OCI-LY1 (cell line): ENCODE data around the gene TBX15.

Experiments
- H2AFZ ChIP-seq: fragments of 200-600 bp; sonication (generic), shearing (Covaris generic); 2 replicates; pipeline ENCODE4 v1.6.0; 2014; ENCODE audit warnings: antibody characterized with exemption, mild to moderate bottlenecking, low read length
- H3F3A ChIP-seq: fragments of 200-600 bp; sonication (generic), shearing (Covaris generic); 2 replicates; pipeline ENCODE4 v1.6.0; 2014; ENCODE audit warnings: mild to moderate bottlenecking, antibody characterized with exemption, low read length, moderate library complexity; ENCODE audit not compliant: insufficient read depth
- H3K27ac ChIP-seq: fragments of 200-600 bp; sonication (generic); 2 replicates; pipeline ENCODE4 v1.5.1; 2014; ENCODE audit warnings: low read length, mixed run types, mild to moderate bottlenecking, low read depth; ENCODE audit not compliant: poor library complexity, severe bottlenecking
- H3K27me3 ChIP-seq: fragments of 200-600 bp; sonication (generic); 2 replicates; pipeline ENCODE4 v1.6.0; 2014; ENCODE audit warnings: antibody characterized with exemption, mild to moderate bottlenecking, low read length, moderate library complexity; ENCODE audit not compliant: insufficient read depth
- H3K36me3 ChIP-seq: fragments of 200-600 bp; sonication (generic); 2 replicates; pipeline ENCODE4 v1.6.1; 2014; ENCODE audit warnings: mild to moderate bottlenecking, antibody characterized with exemption, low read length, moderate library complexity, mixed read lengths; ENCODE audit not compliant: insufficient read depth
- H3K4me1 ChIP-seq: fragments of 200-600 bp; sonication (generic); 2 replicates; pipeline ENCODE4 v1.5.1; 2014; ENCODE audit warnings: mild to moderate bottlenecking, low read length, moderate library complexity; ENCODE audit not compliant: insufficient read depth, severe bottlenecking
- H3K4me2 ChIP-seq: fragments of 200-600 bp; sonication (generic), shearing (Covaris generic); 2 replicates; pipeline ENCODE4 v1.6.1; 2014; ENCODE audit warnings: low read length
- H3K4me3 ChIP-seq: fragments of 200-600 bp; sonication (generic); 2 replicates; pipeline ENCODE4 v1.5.1; 2014; ENCODE audit warnings: low read length, low read depth, mild to moderate bottlenecking, mixed read lengths; ENCODE audit not compliant: poor library complexity, severe bottlenecking
- H3K79me2 ChIP-seq: fragments of 200-600 bp; shearing (Covaris generic); 2 replicates; pipeline ENCODE4 v1.6.1; 2016; ENCODE audit warnings: mixed run types, low read length, mixed read lengths; ENCODE audit not compliant: insufficient read depth
- H3K9ac ChIP-seq: fragments of 200-600 bp; sonication (generic), shearing (Covaris generic); 2 replicates; pipeline ENCODE4 v1.6.1; 2014; ENCODE audit warnings: mild to moderate bottlenecking, low read length, mixed read lengths
- H3K9me2 ChIP-seq: fragments of 200-600 bp; sonication (generic), shearing (Covaris generic); 2 replicates; pipeline ENCODE4 v1.6.1; 2014; ENCODE audit warnings: low read depth, mild to moderate bottlenecking, low read length, mixed read lengths
- H3K9me3 ChIP-seq: fragments of 200-600 bp; shearing (Covaris generic); 2 replicates; pipeline ENCODE4 v1.6.1; 2014; ENCODE audit warnings: low read length, mixed read lengths
- H4K20me1 ChIP-seq: fragments of 200-600 bp; sonication (generic), shearing (Covaris generic); 2 replicates; pipeline ENCODE4 v1.6.0; 2016; ENCODE audit warnings: mild to moderate bottlenecking, low read length; ENCODE audit not compliant: insufficient read depth
- CTCF ChIP-seq: fragments of 200-600 bp; sonication (generic), shearing (Covaris generic); IDR thresholded peaks from 2 replicates; pipeline ENCODE4 v1.5.1; 2017; ENCODE audit warnings: mild to moderate bottlenecking, antibody characterized with exemption, low read length, moderate library complexity, mixed read lengths
- EZH2 ChIP-seq: fragments of 200-600 bp; sonication (generic), shearing (Covaris generic); IDR thresholded peaks from 2 replicates; pipeline ENCODE4 v1.8.0; 2017; ENCODE audit warnings: borderline replicate concordance, mixed run types, mild to moderate bottlenecking, antibody characterized with exemption, low read length, moderate library complexity, mixed read lengths

Gene TBX15

DNA sequence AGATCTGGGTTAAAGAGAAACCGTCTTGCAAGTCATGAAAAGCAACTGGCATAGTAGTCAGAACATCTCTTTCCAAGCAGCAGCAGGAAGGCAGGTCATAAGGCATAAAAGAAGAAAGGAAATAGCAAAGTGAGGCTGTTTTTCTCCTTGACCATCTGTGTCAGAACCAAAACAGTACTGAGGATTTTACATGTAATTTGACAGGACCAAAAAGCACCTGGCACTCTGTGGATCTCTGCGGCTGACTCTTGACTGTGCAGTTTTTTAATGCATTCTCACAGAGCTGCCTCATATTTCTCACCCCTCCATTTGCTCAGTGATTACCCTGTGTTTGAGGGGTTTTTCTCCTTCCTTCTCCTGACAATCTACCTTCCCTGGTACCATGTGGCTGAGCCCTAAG is 17.7 kb downstream of the TBX15 start:
- H3F3A ChIP-seq: no peaks in the 10 kb centered on the region
- H3K79me2 ChIP-seq: no peaks in the 10 kb centered on the region
- no peak overlapping the region for H2AFZ ChIP-seq
- peak overlapping the region; percentile 25 for H3K27ac ChIP-seq
- no peak overlapping the region for H3K4me3 ChIP-seq
- no peaks in the 10 kb centered on the region for H3K9me3 ChIP-seq
- H3K9me2 ChIP-seq: no peaks in the 10 kb centered on the region
- peaks cover 29% of the 10 kb centered on the region for H3K4me1 ChIP-seq
- TF ChIP-seq EZH2 (no peak), CTCF (no peak)
- H3K36me3 ChIP-seq: no peaks in the 10 kb centered on the region
- no peaks in the 10 kb centered on the region for H3K27me3 ChIP-seq
- no peaks in the 10 kb centered on the region for H4K20me1 ChIP-seq
- no peak overlapping the region for H3K4me2 ChIP-seq
- H3K9ac ChIP-seq: no peak overlapping the region

DNA sequence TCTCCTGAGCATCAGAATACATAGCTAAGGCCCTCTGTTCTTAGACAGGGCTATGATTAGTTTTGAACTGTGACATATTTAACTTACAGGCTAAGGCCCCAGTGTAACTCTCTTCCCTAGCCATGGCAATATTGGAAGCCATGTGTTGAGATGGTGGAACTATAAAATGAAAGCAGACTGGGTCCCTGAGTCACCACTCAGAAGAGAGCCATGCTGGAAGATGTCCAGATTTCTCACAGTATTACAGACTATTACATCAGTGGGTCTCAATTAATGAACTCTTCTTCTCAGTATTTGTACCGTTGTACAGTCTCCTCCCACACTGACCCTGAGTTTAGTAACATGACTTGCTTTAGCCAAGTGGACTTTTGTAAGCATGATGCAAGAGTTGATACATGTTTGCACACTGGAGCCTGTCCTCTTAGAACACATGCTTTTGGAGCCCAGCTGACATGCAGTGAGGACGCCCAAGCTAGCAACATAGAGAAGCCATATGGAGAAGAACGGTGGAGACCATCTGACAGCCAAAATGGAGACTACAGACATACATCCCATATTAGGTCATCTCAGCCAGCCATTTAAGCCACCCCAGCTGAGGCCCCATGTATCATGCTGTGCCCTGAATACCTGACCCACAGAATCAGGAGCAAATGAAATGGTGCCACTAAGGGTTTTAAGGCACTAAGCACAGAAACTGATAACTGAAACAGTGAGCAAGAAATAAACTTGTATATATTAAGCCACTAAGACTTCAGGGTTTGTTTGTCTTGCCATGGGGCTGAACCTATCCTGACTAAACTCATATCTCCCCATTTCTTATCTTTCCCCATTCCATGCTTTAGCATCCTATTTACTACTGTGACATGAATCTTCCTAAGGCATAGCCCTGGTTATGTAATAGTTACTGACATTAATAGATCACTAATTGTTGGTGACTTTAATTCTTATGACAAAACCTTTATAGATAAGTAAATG is 24.4 kb downstream of the TBX15 start:
- Histone ChIP-seq H4K20me1 (no peaks in the 10 kb centered on the region), H3K4me1 (peaks cover 45% of the 10 kb centered on the region), H3K27ac (no peak overlapping the region), H3K9ac (no peak overlapping the region), H3K36me3 (no peaks in the 10 kb centered on the region), H3F3A (no peaks in the 10 kb centered on the region), H3K27me3 (no peaks in the 10 kb centered on the region), H3K9me2 (no peaks in the 10 kb centered on the region), H3K79me2 (no peaks in the 10 kb centered on the region), H3K4me3 (no peak overlapping the region), H3K9me3 (no peaks in the 10 kb centered on the region), H2AFZ (no peak overlapping the region), H3K4me2 (no peak overlapping the region)
- no peak for TF ChIP-seq EZH2
- TF ChIP-seq CTCF: no peak

- no peak overlapping the region for H3K27ac ChIP-seq
Observed at GRCh38 chr1:118963138-118963455, 25.0 kb downstream of the TBX15 start.

More at GRCh38 chr1:118963138-118963455, 25.0 kb downstream of the TBX15 start:
- TF ChIP-seq CTCF (no peak), EZH2 (no peak)
- H3K9me3 ChIP-seq: no peaks in the 10 kb centered on the region
- H2AFZ ChIP-seq: no peak overlapping the region
- no peaks in the 10 kb centered on the region for H3K27me3 ChIP-seq
- no peaks in the 10 kb centered on the region for H3F3A ChIP-seq
- H3K4me2 ChIP-seq: no peak overlapping the region
- no peaks in the 10 kb centered on the region for H4K20me1 ChIP-seq
- no peaks in the 10 kb centered on the region for H3K79me2 ChIP-seq
- H3K4me3 ChIP-seq: no peak overlapping the region
- no peaks in the 10 kb centered on the region for H3K36me3 ChIP-seq
- H3K4me1 ChIP-seq: peaks cover 47% of the 10 kb centered on the region
- H3K9ac ChIP-seq: no peak overlapping the region
- H3K9me2 ChIP-seq: no peaks in the 10 kb centered on the region
